Right lobe of liver (tissue), 4 donors: ENCODE results near the gene HOXB7.

Experiments used
- POLR2A ChIP-seq: fragments of 450-650 bp; IDR thresholded peaks from one replicate; pipeline ENCODE4 v1.6.1; 2017; ENCODE audit warnings: antibody characterized with exemption, mild to moderate bottlenecking
- TF ChIP-seq, protein P1 (sequence below), 4 donors: fragments of 200-600 bp in 3 of 4; fragments of 450-650 bp in 1 of 4; IDR thresholded peaks; one replicate each; pipeline versions ENCODE4 v1.5.1 to v1.8.0; 2016 to 2022; ENCODE audit warnings: antibody characterized with exemption in 4 of 4, mild to moderate bottlenecking in 2 of 4
- donor health status: DM: no; HTN: no; CAD: no.
- donor health status: DM: no; HTN: no; CAD: no.
- donor health status: DM: no; HTN: yes; CAD: no.

- no peak for TF ChIP-seq POLR2A
- TF ChIP-seq, protein P1, sequence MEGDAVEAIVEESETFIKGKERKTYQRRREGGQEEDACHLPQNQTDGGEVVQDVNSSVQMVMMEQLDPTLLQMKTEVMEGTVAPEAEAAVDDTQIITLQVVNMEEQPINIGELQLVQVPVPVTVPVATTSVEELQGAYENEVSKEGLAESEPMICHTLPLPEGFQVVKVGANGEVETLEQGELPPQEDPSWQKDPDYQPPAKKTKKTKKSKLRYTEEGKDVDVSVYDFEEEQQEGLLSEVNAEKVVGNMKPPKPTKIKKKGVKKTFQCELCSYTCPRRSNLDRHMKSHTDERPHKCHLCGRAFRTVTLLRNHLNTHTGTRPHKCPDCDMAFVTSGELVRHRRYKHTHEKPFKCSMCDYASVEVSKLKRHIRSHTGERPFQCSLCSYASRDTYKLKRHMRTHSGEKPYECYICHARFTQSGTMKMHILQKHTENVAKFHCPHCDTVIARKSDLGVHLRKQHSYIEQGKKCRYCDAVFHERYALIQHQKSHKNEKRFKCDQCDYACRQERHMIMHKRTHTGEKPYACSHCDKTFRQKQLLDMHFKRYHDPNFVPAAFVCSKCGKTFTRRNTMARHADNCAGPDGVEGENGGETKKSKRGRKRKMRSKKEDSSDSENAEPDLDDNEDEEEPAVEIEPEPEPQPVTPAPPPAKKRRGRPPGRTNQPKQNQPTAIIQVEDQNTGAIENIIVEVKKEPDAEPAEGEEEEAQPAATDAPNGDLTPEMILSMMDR (IDR thresholded peaks at IDR 0.05) = no peak
These were observed 43.0 kb downstream of the HOXB7 start for GRCh38 chr17:48567646-48568354.
